ENCODE results near the gene AP4B1.

AP4B1 gene

DNA sequence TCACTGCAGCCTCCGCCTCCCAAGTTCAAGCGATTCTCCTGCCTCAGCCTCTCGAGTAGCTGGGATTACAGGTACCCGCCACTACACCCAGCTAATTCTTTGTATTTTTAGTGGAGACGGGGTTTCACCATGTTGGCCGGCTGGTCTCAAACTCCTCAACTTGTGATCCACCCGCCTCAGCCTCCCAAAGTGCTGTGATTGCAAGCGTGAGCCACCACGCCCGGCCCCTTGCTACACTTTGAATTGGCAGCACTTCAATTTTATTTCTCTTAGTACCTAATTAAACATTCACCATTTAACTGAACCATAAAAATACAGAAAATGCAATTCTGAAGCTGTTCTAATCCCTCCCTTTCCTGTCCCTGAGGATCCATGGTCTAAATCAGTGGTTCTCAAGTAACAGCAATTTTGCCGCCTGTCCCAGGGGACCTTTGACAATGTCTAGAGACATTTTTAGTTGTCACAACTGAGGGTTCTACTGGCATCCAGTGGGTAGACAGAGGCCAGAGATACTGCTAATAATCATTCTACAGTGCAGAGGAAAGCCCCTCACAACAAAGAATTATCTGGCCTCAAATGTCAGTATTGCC lies 12.9 kb downstream of the AP4B1 start:
- DNase-seq: no peak

DNA sequence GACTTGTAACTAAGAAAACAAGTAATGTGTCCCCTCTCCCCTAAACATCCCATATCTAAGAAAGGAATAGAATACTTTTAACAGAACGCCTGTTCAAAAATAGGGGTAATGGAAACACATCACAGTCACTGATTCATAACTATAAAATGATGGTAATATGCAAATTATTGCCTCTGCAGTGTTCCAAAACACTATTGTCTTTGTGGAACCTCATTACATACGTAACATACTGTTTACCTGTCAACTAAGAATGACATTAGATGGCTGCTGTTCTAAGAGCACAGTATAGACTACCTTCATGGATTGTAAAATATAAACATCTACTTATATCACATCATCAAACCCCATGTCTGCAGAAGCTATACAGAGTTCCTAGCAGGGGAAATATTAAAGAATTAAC lies 13.8 kb downstream of the AP4B1 start:
- DNase-seq: no peak

GRCh38 chr1:113887402-113888175 lies 17.0 kb downstream of the AP4B1 start, which contains the start of gene BCL2L15:
BCL2L15 (minus strand) TSS chr1:113887581; CDS start chr1:113887375, 206 bp downstream.
- DNase-seq: no peak

GRCh38 chr1:113886417-113887401 lies 17.9 kb downstream of the AP4B1 start:
- no peak for DNase-seq

- no peak for DNase-seq
These were observed 22.9 kb downstream of the AP4B1 start for GRCh38 chr1:113881661-113882060.

DNA sequence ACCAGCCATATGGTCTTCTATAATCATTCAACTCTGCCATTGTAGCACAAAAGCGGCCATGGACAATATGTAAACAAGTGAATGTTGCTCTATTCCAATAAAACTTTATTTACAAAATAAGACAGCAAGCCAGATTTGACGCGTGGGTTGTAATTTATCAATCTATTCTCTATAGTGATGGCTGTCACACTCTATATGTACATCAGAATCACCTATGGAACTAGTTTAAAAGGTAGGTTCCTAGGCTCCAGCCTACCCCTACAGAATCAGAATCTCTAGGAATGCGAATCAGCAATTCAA lies 24.9 kb downstream of the AP4B1 start:
- no peak for DNase-seq

DNA sequence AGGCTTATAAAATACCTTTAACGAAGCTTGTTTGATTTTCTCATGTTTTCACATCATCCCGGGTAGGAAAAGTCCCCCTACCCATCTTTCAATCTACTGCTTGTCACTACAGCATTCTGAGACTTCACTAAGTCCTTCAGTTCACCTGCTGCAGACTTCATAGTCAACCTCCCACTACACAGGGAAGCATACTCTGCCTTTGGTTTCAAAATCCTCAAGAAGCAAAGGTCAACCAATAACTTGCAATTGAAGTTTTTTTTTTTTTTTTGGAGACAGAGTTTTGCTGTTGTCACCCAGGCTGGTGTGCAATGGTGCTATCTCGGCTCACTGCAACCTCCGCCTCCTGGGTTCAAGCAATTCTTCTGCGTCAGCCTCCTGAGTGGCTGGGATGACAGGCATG lies 28.4 kb downstream of the AP4B1 start:
- DNase-seq: no peak

GRCh38 chr1:113875714-113876113 lies 28.9 kb downstream of the AP4B1 start:
- no peak for DNase-seq

DNA sequence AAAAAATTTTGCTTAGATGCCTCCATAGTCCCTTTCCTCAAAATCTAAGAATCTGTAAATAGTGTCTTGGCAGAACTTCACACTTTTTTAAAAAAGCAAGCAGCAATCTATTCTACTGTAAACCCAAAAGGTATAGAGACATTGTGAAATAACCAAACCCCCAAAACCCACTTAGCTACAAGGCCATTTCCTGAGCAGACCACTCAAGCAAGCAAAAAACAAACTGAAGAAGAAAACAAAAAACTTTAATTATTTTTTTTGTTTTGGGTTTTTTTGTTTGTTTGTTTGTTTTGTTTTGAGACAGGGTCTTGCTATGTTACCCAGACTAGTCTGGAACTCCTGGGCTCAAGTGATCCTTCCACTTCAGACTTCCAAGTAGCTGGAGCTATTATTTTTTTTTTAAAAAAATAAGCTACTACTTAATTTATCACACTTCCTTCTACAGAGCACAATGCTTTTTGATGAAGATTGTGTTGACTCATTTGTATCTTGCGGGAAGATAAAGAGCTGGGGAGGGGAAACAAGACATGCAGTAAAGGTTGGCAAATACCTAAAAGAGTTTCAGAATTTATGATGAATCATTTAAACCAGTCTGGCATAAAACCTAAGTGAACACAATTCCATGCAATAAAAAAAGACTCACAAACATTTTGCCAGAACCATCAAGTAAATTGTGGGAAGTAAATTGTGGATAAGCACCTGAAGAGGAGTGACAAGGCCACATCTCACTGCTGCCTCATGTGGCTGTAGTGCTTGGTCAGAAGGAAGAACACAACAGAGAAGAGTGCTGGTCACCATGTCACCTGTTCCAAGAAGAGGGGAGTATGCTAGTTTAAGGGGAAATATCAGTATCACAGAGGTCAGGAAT lies 30.4 kb downstream of the AP4B1 start:
- DNase-seq: no peak

DNA sequence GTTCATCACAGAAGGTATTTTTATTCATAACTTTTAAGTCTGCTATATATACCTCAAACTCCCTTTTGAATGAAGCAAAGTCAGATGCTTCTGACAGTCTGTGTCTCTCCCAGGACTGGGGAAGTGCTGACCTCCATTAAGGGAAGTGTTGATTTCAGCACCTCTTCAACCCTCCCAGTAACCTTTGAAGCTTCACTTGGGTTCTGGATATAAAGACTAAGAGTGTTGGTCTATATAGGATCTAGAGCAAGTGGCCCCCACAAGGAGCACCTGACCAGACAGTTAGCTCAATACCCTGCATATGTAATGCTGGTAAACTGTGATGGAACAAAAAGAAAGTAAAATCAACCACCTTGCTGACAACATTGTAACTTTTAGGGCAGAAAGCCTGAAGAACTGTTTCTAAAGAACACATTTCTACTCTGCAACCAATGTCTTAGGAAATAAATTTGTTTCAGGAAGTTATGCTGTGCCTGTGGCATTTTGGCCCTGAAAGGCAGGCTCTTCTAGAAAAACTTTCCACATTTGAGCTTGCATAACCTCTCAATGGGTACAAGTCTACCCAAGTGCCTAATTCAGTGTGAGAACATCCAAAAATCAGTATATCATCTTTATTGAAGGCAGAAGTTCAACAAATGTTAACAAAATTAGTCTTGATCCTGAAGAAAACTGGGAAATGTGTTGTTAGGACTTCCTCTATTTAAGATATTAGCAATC lies 32.2 kb downstream of the AP4B1 start:
- DNase-seq: no peak

DNA sequence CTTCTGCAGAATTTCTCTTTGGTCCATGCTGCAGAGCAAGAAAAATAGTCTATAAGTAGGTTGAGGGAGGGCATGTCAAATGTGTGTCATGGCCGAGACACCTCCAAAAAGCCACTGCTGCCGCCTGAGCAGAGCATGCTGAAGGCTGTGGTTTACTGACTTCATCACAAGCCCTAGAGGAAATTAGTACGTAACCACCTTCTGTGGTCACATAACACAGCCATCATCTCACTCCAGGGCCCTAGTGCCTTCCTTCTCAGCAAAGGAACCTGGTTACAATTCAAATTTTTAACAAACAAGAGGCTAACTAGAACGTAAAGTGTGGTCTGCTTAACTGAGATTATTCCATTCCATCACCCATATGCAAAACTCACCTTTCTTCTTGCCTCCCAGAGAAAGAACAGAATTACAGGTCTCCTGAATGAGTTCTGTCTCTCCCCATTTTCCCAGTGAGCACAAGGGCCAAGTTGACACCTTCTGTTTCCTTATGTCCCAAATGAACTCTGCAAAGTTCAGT lies 32.9 kb downstream of the AP4B1 start, which contains the start of gene PTPN22:
PTPN22 (minus strand) TSS at position 116 of the 517 bp plus-strand sequence.
- DNase-seq: no peak

DNA sequence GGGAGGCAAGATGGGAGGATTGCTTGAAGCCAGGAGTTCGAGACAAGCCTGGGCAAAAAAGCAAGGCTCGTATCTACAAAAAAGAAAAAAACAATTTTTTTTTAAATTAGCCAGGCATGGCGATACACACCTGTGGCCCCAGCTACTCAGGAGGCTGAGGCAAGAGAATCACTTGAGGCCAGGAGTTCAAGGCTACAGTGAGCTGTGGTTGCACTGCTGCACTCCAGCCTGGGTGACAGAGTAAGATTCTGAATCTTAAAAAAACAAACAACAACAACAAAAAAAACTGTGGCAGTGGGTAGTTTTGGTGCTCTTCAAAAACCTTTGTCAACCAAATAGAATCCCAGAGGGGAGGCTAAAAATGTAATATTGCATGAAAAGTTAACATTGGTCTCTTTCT lies 33.8 kb downstream of the AP4B1 start:
- no peak for DNase-seq

DNA sequence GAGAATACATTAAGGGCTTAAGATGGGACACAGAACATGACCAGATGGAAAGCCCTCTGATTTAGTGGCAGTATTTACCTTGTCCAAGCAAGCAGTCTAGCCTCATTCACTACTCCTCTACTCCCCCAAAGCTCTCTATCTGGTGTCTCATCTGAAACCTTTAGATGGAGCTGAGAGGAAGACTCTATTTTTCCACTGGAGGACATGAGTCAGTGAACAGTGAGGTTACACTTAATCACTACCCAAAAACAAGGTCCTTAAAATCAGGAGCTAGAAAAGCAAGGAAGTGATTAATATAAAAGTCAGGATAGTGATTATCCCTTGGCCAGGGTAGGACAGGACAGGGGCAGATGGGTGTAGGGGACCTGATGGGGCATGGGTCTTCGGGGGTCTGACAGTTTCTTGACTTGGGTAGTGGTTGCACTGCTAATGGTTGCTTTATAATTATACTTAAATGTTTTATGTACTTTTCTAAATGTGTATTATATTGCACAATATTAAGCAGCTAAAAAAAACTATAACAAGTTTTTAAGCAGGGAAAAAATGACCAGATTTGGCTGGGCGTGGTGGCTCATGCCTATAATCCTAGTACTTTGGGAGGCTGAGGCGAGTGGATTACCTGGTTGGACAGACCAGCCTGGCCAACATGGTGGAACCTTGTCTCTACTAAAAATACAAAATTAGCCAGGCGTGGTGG lies 36.1 kb downstream of the AP4B1 start:
- no peak for DNase-seq

GRCh38 chr1:113861641-113862040 lies 43.0 kb downstream of the AP4B1 start:
- no peak for DNase-seq

GRCh38 chr1:113860891-113861290 lies 43.7 kb downstream of the AP4B1 start:
- no peak for DNase-seq

- DNase-seq: no peak
These were observed 45.0 kb downstream of the AP4B1 start for GRCh38 chr1:113859478-113860175.

GRCh38 chr1:113858982-113859381 lies 45.6 kb downstream of the AP4B1 start:
- no peak for DNase-seq

GRCh38 chr1:113858418-113858817 lies 46.2 kb downstream of the AP4B1 start:
- no peak for DNase-seq

DNA sequence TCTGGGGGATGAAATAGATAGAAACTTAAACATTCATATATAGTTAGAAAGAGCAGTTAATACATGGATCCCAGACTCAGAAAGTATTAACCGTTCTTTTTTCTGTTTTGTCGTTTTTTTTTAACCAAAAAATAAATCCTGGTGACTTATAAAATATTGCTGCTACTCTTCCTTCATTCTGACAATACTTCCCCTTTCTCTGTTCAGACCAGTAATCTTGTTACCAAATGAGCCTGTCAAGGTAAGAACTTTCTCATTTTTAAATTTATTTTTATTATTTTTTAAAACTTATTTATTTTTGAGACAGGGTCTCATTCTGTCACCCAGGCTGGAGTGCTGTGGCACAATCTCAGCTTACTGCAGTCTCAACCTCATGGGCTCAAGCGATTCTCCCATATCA lies 46.8 kb downstream of the AP4B1 start:
- DNase-seq: no peak

- DNase-seq: no peak
These were observed 48.2 kb downstream of the AP4B1 start for GRCh38 chr1:113856401-113856790.

All from NCI-H1105 treated with DMSO at 0.1 percent for 48 hours (cell line).